Natural killer cell (primary cell): ENCODE results near the gene ANXA11. TPM values are rescaled to one million over a fixed set of nuclear protein-coding genes. Genes with fewer than 3 reads are reported as not detected.
A peak's percentile ranks its signal among the peaks of the same experiment; 100 is the strongest.

Experiments used
- ATAC-seq, 3 donors: fragments of 150-1000 bp in 2 of 3; fragments of 200-7000 bp in 1 of 3; cut with Tn5 transposase; 1 replicate in 1 of 3; 2 replicates in 2 of 3; pipeline ENCODE4 v1.10.0; 2021; ENCODE audit warnings: mild to moderate bottlenecking in 2 of 3, moderate library complexity in 2 of 3
- DNase-seq, 2 donors: peaks; one replicate each; pipeline versions ENCODE4 v3.0.0 to v3.0.0-alpha.2; 2013 to 2021; ENCODE audit warnings: mixed read lengths in 1 of 2
- H3K27ac ChIP-seq: one replicate; pipeline ENCODE4 v1.5.1; 2013; ENCODE audit warnings: mild to moderate bottlenecking, low read length
- H3K27me3 ChIP-seq: one replicate; pipeline ENCODE4 v1.6.1; 2013; ENCODE audit warnings: low read length; ENCODE audit not compliant: control insufficient read depth, insufficient read depth
- H3K36me3 ChIP-seq: one replicate; pipeline ENCODE4 v1.6.1; 2013; ENCODE audit warnings: low read length; ENCODE audit not compliant: control insufficient read depth, insufficient read depth
- H3K4me1 ChIP-seq: one replicate; pipeline ENCODE4 v1.6.1; 2013; ENCODE audit warnings: low read length; ENCODE audit not compliant: control insufficient read depth, insufficient read depth
- H3K4me3 ChIP-seq: one replicate; pipeline ENCODE4 v1.5.1; 2013; ENCODE audit warnings: low read length
- H3K9me3 ChIP-seq: one replicate; pipeline ENCODE4 v1.6.1; 2013; ENCODE audit warnings: low read length; ENCODE audit not compliant: control insufficient read depth, insufficient read depth
- H3K27ac Mint-ChIP-seq, 2 donors: one replicate each; pipeline ENCODE4 v1.8.0; 2022; ENCODE audit warnings: mild to moderate bottlenecking in 2 of 2, mixed read lengths in 2 of 2, moderate library complexity in 1 of 2
- H3K27me3 Mint-ChIP-seq, 2 donors: one replicate each; pipeline ENCODE4 v1.8.0; 2022; ENCODE audit warnings: low read depth in 2 of 2, mixed read lengths in 2 of 2
- H3K36me3 Mint-ChIP-seq: one replicate; pipeline ENCODE4 v1.8.0; 2022; ENCODE audit warnings: mixed read lengths
- H3K4me1 Mint-ChIP-seq, 2 donors: one replicate each; pipeline ENCODE4 v1.8.0; 2022; ENCODE audit warnings: mixed read lengths in 2 of 2
- H3K4me3 Mint-ChIP-seq: one replicate; pipeline ENCODE4 v1.8.0; 2022; ENCODE audit warnings: mild to moderate bottlenecking, moderate library complexity, mixed read lengths
- H3K9me3 Mint-ChIP-seq, 2 donors: one replicate each; pipeline ENCODE4 v1.8.0; 2022; ENCODE audit warnings: mixed read lengths in 2 of 2
- CTCF ChIP-seq: fragments of 200-600 bp; IDR thresholded peaks from one replicate; pipeline ENCODE4 v1.8.0; 2022; ENCODE audit warnings: antibody characterized with exemption
- WGBS: methylation state at CpG from one replicate; pipeline ENCODE4 v1.1.7; 2013; ENCODE audit warnings: missing lambda C conversion rate; ENCODE audit not compliant: insufficient coverage; 5-methylcytosine and 5-hydroxymethylcytosine counted together
- intact Hi-C: fragments of 100-400 bp; cut with micrococcal nuclease; formaldehyde crosslinking; loops from one replicate; pipeline ENCODE4 v1.14.2; 2022
- total RNA-seq, 4 donors: library from RNA; stranded (reverse); fragments of 120-200 nt in 1 of 4; gene quantifications; one replicate each; pipeline versions ENCODE4 v1.2.3 to v1.2.4, GENCODE V29; 2013 to 2022

The ANXA11 gene
- total RNA-seq, 3 donors from 2014 or later (not counting 1 experiment from before 2014, with no cell fraction given), result 213 to 264 (median 245) TPM

- H3K9me3 Mint-ChIP-seq, result peaks cover 0 to 3% of the 10 kb centered on the region in 2 donors
- Histone ChIP-seq H3K4me1 (peaks cover 57% of the 10 kb centered on the region), H3K27me3 (no peaks in the 10 kb centered on the region), H3K9me3 (no peaks in the 10 kb centered on the region), H3K4me3 (no peak overlapping the region), H3K36me3 (peaks cover 8% of the 10 kb centered on the region), H3K27ac (peak overlapping the region; percentile 78)
- H3K4me1 Mint-ChIP-seq, result peaks cover 66 to 71% of the 10 kb centered on the region in 2 donors
- H3K27me3 Mint-ChIP-seq, result no peaks in the 10 kb centered on the region
- no peak for DNase-seq
- 72% methylated on average over 2 of the region's 2 CpGs for WGBS
- H3K4me3 Mint-ChIP-seq, result peak overlapping the region; percentile 26
- intact Hi-C loops, result no loop called here
- no peak for ATAC-seq
- TF ChIP-seq CTCF, result no peak
- no peaks in the 10 kb centered on the region for H3K36me3 Mint-ChIP-seq
- H3K27ac Mint-ChIP-seq, result peak overlapping the region; percentile 92 to 93
These were observed 8.4 kb downstream of the ANXA11 start for GRCh38 chr10:80196950-80197315.

GRCh38 chr10:80196270-80196949 lies 8.9 kb downstream of the ANXA11 start:
- Histone ChIP-seq H3K9me3 (no peaks in the 10 kb centered on the region), H3K4me3 (no peak overlapping the region), H3K36me3 (peaks cover 8% of the 10 kb centered on the region), H3K27ac (peak overlapping the region; percentile 78), H3K4me1 (peaks cover 57% of the 10 kb centered on the region), H3K27me3 (no peaks in the 10 kb centered on the region)
- no peak for TF ChIP-seq CTCF
- intact Hi-C loops, result no loop called here
- Mint-ChIP-seq H3K9me3 (peaks cover 0 to 3% of the 10 kb centered on the region in 2 donors), H3K27ac (peak overlapping the region; percentile 92 to 93), H3K36me3 (no peaks in the 10 kb centered on the region), H3K27me3 (no peaks in the 10 kb centered on the region), H3K4me1 (peaks cover 66 to 71% of the 10 kb centered on the region in 2 donors), H3K4me3 (peak overlapping the region; percentile 62)
- ATAC-seq (peak; percentile 81 to 91 (median 84)), DNase-seq (peak; percentile 63 to 72)
- 49% methylated on average over 7 of the region's 8 CpGs for WGBS

DNA sequence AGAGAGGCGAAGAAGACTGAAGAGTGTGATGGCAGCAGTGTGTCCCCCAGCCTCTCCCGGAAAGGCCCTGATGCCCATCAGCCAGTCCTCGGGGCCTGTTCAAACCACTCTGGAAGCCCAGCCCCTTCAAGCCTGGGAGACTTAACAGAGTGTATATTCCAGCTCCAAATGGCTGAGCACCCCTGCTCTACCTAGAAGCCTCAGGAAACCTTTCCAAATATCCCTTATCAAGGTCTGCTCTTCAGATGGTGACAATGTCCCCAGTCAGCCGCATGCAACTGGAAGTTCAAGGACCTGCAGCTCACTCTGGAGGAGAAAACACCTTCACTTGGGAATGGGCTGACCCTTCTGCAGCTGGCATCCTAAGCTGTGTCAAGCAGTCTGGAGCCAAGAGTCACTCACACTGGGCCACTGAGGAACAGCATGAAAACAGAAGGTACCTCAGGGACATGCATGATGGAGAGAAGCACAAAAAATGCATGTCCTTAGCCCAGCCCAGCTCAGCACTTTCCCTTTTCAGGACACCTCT lies 10.2 kb downstream of the ANXA11 start:
- H3K9me3 ChIP-seq, result no peaks in the 10 kb centered on the region
- no peak for TF ChIP-seq CTCF
- WGBS, result 90% methylated on average over 4 of the region's 4 CpGs
- peaks cover 60% of the 10 kb centered on the region for H3K4me1 ChIP-seq
- H3K4me3 ChIP-seq, result no peak overlapping the region
- intact Hi-C loops, result no loop called here
- peaks cover 59 to 68% of the 10 kb centered on the region in 2 donors for H3K4me1 Mint-ChIP-seq
- peak overlapping the region; percentile 62 for H3K4me3 Mint-ChIP-seq
- peaks cover 8% of the 10 kb centered on the region for H3K36me3 ChIP-seq
- no peak for ATAC-seq
- DNase-seq, result no peak
- no peaks in the 10 kb centered on the region for H3K27me3 ChIP-seq
- H3K27ac ChIP-seq, result peak overlapping the region; percentile 37
- no peaks in the 10 kb centered on the region for H3K36me3 Mint-ChIP-seq
- no peaks in the 10 kb centered on the region for H3K27me3 Mint-ChIP-seq
- H3K9me3 Mint-ChIP-seq, result peaks cover 0 to 3% of the 10 kb centered on the region in 2 donors
- peak overlapping the region; percentile 92 to 93 for H3K27ac Mint-ChIP-seq
